Measurements from ENCODE around the gene GRWD1.

DNA sequence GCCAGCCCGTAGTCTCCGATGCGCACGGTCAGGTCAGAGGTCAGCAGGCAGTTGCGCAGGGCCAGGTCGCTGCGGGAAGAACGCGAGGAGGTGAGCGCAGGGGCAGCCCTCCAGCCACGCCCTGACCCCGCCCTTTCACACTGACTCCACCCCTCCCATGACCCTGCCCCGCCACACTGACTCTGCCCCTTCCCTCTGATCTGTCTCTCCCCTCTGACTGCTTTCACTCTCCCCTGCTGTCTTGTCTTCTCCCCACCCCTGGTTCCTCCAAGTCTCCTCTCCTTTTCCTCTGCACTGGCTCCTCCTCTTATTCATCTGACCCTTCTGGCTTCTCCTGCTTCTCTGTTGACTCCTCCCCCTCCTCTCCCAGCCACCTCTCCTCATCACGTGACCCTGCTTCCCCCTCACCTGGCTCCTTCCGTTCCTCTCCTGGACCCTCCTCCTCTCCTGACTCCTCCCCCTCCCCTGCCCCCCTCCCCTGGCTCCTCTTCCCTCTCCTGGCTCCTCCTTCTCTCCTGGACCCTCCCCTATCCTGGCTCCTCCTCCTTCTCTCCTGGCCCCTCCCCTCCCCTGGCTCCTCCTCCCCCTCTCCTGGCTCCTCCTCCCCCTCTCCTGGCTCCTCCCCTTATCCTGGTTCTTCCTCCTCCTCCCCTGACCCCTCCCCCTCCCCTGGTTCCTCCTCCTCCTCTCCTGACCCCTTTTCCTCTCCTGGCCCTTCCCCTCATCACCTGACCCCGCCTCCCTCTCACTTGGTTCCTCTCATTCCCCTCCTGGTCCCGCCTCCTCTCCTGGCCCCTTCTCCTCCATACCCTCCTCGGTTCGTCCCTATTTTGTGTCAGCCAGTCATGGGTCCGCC is 55.9 kb downstream of the GRWD1 start:
- no peak for TF ChIP-seq POLR2A (IDR thresholded peaks at IDR 0.05; ENCODE audit: low read depth, low read length)
- TF ChIP-seq RCOR1 (IDR thresholded peaks at IDR 0.05; ENCODE audit: insufficient replicate concordance, low read length) = no peak
- TF ChIP-seq CEBPB (IDR thresholded peaks at IDR 0.05; ENCODE audit: low read depth, low read length) = no peak
- TF ChIP-seq CTCF (conservative IDR thresholded peaks at IDR 0.05; ENCODE audit: low read depth, low read length) = no peak
- no peak for TF ChIP-seq CHD1 (IDR thresholded peaks at IDR 0.05; ENCODE audit: low read depth, low read length)
- TF ChIP-seq MAFK (IDR thresholded peaks at IDR 0.05; ENCODE audit: low read depth, low read length) = no peak
- TF ChIP-seq, protein P1, sequence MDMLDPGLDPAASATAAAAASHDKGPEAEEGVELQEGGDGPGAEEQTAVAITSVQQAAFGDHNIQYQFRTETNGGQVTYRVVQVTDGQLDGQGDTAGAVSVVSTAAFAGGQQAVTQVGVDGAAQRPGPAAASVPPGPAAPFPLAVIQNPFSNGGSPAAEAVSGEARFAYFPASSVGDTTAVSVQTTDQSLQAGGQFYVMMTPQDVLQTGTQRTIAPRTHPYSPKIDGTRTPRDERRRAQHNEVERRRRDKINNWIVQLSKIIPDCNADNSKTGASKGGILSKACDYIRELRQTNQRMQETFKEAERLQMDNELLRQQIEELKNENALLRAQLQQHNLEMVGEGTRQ (IDR thresholded peaks at IDR 0.05; ENCODE audit: low read depth, low read length) = peak; percentile 33; the same call in 1 of the 2 replicates
- no peak for TF ChIP-seq BHLHE40 (IDR thresholded peaks at IDR 0.05; ENCODE audit: low read depth, low read length)
